GM20431 (cell line): ENCODE measurements around the gene RALBP1.

Experiments
- in situ Hi-C: fragments of 300-500 bp; cut with MseI, MboI; formaldehyde crosslinking; loops from one replicate; pipeline ENCODE4 v1.15.0; 2020; ENCODE audit warnings: low sequenced_read_pairs; ENCODE audit not compliant: unreplicated experiment

The RALBP1 gene

DNA sequence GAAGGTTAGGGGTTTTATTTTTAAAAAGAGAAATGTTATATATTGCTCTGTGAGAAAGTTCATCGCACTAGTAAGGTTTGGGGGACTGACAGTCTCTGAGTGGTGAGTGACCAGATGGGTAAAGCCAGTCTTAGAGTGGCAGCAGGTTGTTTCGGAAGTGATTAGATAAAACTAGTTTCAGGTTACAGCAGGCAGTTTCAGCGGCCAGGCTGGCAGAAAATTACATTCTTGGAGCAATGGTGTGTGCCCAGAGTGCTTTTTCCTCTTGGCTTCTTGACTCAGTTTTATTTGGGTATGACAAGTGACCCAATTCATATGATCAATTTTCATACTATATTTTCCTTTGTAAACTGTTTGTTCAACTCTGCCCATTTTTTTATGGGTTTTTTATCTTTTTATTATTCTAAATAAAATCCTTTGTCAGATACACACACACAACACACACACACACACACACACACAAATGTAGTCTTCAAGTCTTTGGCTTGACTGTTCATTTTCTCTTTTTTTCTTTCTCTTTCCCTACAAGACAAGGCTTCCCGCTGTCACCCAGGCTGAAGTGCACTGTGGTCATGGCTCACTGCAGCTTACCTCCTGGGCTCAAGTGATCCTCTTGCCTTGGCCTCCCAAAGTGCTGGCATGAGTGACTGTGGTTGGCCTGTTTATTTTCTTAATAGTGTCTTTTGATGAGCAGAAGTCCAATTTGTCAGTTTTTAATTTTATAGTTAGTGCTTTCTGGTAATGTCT, 30.9 kb downstream of the RALBP1 start:
- in situ Hi-C loops = no loop called here

DNA sequence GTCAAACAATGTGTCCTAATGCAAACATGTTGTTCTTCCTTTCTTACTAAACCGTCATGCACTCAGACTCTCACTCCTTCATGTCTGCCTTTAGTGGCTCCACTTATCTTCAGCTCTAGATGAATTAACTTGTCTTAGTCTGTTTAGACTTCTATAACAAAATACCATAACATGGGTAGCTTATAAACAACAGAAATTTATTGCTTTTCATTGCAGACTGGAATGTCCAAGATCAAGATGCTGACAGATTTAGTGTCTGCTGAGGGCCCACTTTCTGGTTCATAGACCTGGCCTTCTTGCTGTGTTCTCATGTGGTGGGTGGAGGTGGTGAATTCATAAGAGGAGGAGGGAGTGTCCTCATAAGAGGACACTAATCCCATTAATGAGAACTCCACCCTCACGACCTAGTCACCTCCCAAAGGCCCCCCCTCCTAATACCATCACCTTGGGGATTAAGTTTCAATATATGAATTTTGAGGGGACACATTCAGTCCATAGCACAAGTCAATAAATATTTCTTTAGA, 32.3 kb downstream of the RALBP1 start:
- in situ Hi-C loops = no loop called here

DNA sequence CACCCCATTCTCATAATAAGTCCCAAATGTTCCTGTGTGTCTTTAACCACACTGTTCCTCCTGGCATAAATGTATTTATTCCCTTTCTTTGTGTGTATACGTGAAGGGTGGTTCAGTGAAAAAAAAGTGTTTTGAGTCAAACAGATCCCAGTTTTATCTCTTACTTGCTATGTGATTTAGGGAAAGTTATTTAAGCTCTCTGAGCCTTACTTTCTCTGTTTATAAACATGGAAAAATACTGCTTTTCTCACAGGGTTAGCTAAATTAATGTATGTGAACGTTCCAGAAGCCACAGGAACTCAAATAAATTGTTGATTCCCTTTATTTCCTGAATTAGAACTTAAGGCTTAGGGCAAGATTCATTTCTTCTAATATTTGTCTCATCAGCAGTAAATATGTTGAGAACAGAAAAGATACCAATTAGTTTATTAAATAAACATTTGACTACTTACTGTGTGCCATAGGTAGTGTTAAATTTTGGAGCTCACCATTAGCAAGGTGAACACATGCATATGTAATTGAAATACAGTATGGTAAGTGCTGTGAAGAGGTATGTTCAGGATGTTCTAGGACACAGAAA, 33.2 kb downstream of the RALBP1 start:
- in situ Hi-C loops = no loop called here

DNA sequence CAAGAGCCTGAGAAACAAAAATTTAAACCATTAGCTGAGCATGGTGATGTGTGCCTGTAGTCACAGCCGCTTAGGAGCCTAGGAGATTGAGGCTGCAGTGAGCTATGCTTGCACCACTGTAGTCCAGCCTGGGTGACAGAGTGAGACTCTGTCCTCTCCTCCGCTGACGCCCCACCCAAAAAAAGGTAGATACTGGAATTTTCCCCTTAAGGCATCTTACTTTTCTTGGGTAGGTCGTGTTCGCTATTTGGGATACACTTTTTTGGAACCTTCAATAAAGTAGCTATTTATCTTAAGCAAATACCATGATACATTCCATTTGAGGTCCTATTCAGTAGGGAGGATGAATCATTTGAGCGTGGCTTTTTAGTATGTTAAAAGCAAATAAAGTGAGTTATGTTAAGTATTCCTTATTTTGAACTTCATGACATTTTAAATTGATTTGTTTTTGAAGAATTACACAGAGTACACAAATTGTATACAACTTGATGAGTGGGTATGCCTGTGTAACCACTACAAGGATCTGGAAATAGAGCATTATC, 38.7 kb downstream of the RALBP1 start:
- in situ Hi-C loops = no loop called here

DNA sequence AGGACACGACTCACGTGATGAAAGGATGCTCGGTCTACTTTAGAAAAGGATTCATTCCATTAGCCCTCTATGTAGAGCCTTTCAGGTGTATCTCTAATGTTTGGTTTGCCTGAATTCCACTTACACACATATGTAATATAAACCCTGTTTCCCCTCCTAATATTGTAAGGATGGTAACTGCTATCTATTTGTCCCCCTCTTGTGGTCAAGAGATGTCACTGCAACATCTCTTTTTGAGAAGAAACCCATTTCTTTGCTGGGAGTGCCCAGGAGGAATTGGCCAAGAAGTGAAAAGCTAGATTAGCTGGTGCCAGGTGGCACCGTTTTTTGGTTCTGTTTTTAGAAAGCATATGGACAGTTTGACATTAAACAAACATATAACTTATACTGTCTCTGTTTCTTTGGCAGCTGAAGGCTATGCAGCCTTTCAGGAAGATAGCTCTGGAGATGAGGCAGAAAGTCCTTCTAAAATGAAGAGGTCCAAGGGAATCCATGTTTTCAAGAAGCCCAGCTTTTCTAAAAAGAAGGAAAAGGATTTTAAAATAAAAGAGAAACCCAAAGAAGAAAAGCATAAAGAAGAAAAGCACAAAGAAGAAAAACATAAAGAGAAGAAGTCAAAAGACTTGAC, 41.2 kb downstream of the RALBP1 start:
- in situ Hi-C loops = no loop called here

DNA sequence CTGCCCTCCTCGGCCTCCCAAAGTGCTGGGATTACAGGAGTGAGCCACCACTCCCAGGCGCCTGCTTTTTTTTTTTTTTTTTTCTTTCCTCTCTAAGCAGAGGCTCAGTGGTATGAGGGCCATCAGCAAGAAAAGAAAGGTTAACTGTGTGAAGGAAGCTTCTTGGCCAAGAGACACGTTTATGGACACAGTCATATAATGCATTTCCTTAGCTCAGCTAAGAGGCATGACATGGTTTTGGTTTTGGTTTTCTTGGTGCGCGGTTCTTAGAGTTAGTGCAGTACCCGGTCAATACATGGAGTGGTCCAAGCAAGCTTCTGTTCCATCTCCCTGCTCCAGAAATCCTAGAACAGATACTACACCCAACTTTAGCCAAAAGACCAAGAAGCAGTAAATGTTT, 42.6 kb downstream of the RALBP1 start:
- in situ Hi-C loops = no loop called here

DNA sequence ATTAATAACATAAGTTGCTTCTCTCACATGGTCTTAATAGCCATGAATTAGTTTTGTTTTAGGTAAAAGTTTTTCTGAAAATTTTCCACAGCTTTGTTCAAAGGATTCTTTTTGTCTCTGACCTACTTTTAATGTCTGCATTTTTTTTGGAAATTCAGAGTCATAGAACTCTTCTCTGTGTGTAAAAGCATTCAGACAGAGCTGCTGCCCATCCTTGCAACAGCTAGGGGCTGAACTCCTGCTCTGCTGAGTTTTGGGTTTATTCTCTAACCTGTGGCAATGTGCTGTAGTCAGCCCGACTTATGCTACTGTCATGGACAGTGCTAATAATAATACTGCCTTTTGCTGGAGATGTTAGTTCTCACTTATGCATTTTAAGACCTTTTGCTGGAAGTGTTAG, 44.1 kb downstream of the RALBP1 start:
- in situ Hi-C loops = no loop called here

DNA sequence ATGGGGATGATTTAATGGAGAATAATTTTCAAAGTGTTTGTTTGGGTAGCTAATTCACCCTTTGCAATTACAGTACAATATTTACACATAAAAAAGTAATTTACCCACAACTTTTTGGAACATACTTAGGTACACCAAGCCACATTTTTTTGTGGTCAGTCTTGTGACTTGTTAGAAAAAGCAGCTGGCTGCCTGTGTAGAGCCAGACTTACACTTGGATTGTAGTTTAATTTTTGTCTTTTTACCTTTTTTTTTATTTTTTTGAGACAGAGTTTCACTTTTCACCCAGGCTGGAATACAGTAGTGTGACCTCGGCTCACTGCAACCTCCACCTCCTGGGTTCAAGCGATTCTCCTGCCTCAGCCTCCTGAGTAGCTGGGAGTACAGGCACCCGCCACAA, 45.4 kb downstream of the RALBP1 start:
- in situ Hi-C loops = no loop called here

DNA sequence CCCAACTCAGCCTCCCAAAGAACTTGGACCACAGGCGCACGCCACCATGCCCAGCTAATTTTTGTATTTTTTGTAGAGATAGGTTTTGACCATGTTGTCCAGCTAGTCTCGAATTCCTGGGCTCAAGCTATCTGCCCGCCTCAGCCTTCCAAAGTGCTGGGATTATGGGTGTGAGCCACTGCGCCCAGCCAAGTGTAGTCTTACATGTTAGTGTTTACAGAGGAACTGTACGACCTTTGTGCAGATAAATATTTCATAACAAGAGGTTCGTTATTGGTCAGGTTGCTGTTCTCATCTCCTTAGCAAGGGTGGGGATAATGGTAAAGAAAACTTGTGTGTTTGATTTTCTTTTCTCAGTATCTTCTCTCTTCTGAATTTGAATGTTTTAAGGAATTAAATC, 46.5 kb downstream of the RALBP1 start:
- in situ Hi-C loops = no loop called here

DNA sequence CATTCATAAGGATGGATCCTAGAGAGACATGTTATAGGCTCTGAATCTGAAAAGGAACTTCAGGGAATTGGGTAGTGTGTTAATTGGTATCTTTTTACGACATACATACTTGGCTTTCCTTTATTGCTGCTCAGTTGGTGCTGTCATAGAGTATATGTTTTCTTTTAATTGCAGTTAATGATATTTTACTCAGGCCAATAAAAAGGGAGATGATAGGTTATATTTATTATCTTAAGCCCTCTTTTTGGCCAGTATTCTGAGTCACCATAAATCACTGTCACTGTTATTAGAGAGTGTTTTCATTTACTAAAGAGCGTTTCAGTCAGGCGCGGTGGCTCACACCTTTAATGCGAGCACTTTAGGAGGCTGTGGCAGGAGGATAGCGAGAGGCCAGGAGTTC, 47.6 kb downstream of the RALBP1 start:
- in situ Hi-C loops = no loop called here

DNA sequence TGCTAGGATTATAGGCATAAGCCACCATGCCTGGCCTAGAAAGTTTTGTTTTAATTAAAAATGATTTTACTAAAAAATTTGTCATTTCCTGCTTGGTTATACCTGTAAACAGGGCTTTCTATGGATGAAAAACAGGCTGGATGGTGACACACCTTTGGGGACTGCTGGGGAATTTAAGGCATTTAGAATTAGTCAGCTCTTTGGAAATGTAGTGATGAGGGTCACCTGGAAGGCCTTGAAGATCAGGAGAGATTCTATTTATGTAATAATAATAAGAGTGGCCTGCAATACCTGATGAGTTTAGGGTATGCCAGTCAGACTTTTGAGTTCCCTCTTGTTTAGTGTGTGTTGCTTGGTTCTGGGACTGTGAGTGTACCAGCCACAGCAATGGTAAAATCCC, 51.1 kb downstream of the RALBP1 start:
- in situ Hi-C loops = no loop called here

DNA sequence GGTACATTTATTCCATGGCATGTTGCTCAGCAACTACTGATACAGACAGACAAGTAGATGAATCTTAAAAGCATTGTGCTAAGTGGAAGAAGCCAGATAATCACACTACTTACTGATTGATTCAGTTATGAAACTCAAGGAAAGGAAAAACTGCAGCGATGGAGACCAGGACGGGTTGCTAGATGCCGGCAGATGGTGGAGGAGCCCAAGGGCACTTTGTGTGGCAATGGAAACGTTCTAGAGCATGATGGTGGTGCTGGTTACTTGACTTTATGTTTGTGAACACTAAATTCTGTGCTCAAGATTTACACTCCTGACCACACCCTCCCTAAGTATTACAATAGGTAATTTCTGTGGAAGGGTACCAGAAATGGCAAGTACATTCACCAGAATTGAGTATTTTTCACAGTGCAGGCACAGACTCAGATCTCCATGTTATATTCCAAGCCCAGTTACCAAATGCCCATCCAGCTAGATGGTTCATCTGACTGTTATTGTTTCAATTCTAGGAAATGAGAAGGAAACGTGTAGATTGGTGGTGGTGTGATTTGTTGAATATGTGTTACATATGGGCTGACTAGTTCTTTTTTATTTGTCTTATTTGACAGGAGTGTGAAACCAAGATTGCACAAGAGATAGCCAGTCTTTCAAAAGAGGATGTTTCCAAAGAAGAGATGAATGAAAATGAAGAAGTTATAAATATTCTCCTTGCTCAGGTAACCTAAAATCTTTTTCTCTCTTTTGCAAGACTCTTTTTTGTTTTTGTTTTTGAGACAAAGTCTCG, 55.1 kb downstream of the RALBP1 start:
- in situ Hi-C loops = no loop called here

DNA sequence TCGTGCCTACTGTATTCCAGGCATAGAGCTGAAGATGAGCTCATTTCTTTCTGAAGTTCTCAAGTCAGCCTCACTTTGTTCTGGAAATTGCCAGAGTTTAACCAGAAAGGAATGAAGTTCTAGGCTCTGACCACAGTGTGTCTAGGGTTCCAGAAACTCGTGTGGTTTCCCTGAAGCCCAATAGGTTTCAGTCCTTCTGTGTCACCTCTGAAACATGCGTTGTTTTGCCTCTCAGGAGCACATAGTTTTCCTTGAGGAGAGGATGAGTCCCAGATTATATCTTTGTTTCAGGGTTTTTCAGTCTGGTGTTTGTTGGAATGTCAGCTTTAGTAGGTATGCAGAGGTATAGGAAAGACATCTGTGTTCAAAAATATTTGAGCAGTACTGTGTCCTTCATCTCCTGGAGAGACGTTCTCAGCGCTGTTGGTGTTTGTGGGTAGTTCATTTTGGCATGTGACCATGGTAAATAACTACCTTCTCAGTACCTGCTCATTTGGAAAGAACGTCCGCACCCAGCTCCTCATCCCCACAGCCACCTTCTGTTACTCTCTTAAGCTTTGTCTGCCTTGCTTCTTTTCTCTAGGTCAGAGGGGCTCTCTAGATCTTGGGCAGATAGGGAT, 56.6 kb downstream of the RALBP1 start:
- in situ Hi-C loops = no loop called here

DNA sequence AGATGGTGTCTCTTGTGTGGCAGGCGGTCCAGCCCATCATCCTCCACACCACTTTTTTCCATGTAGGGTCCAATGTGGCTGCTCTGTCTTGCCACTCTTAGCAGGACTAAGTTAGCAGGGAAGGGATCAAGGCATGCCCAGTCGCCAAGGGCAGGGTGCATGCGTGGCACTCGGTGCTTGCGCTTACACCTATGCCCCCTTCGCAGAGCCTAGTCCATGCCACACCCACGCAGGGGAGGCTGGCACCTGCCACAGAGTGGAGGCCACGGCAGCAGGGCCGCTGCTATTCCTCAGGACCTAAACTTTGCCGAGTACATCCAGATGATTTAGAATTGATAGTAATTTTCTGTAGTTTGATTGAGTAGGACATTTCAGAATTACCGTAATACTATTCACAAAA, 59.5 kb downstream of the RALBP1 start:
- in situ Hi-C loops = no loop called here

DNA sequence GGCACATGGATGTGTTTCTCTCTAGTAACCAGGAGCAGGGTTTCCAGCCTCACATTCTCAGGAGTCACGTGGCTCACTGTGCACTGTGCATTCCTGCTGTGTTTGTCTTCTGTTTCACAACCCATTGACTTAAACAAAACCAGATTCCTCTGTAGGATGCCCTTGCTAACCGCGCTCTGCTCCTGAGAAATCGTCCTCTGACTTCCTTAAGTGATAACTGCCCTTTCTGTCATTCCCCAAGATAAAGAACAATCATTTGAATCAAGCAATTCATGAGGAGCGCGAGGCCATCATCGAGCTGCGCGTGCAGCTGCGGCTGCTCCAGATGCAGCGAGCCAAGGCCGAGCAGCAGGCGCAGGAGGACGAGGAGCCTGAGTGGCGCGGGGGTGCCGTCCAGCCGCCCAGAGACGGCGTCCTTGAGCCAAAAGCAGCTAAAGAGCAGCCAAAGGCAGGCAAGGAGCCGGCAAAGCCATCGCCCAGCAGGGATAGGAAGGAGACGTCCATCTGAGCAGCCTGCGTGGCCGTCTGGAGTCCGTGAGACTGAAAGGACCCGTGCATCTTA, 60.2 kb downstream of the RALBP1 start:
- in situ Hi-C loops = no loop called here

DNA sequence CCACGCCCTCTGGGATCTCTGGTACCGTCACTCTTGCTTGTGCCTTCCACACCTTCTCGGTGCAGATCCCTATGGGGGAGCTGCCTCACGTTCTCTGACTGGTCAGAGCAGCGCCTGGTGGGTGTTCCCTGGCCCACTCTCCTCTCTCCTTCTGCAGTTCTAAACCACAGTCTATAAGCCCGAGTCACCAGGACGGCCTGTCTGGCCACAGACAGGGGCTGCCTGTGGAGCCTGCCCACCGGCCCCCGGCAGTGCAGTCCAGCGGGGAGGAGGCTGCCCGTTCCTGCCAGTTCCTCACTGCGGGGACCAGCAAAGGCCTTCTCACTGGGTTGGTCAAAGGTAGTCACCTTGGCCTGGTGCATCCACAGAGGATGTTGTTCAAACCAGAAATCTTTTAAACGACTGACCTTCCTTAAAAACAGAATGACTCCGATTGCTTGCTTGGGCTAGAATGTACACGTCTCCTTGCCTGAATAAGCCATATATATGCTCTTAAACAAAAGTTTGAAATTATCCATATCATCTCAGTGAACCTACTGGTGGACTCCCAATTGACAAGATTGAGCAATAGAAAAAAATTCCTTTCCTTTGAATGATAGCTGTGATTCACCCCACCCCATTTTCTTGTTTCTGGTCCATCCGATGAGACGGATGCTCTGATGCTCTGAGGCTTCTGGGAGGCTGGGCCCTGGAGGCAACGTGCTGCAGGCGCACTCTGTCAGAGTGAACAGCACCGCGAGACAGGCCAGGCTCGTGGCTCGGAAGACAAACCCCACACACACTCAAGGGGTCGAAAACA, 61.2 kb downstream of the RALBP1 start:
- in situ Hi-C loops = no loop called here

DNA sequence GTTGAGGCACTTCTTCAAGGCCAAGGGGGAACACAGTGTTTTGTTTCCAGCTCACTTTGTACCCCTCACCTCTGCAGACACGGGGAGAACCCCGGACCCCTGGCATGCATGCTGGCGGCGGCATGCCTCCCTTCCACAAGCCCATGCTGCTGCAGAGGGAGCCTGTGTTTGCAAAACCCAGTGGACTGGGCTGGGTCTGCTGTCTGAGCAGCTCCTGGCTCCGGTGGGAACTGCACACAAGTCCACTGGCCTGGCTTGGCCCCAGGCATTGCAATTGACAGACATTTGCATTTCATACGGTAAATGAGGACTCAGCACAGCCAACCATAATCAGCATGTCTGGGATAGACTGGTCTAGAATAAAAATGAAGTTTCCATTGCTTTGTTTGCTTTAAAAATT, 62.4 kb downstream of the RALBP1 start:
- in situ Hi-C loops = no loop called here

DNA sequence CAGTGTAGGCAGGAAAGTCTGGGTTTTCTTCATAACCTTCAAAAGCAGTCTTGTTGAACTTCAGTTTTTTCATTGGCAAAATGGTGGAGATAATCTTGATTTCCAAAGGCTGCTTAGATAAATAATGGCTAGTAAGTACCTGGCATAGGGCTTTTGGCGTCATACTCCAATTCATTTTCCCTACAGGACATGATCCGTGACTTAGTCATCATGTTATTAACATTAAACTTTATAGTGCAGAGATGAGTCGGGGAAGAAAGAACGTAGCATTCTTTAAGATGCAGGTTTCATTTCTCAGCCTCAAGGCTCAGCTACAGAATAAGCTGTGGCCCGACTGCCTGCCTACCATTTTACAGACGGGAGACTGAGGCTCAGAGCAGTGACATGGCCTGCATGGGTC, 64.0 kb downstream of the RALBP1 start:
- in situ Hi-C loops = no loop called here

DNA sequence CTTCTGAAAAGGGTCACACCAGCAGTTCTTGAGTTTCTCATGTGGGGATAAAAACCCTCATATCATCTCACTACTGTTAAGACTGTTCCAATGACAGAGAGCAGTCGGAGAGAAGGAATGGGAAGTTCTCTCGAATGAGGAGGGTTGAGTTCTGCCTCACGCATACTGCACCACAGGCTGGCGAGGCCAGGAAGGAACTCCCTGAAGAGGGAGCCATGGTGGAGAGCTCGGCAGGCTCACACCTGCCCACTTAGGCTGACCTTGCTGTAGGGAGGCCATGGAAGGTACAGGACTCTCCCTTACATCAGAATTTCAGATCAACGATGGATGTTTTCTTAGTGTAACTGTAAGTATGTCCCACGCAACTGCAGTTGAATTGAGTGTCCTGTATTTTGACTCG, 64.6 kb downstream of the RALBP1 start:
- in situ Hi-C loops = no loop called here
